ENCODE measurements around the gene CHAD.

The CHAD gene, protein sequence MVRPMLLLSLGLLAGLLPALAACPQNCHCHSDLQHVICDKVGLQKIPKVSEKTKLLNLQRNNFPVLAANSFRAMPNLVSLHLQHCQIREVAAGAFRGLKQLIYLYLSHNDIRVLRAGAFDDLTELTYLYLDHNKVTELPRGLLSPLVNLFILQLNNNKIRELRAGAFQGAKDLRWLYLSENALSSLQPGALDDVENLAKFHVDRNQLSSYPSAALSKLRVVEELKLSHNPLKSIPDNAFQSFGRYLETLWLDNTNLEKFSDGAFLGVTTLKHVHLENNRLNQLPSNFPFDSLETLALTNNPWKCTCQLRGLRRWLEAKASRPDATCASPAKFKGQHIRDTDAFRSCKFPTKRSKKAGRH

DNA sequence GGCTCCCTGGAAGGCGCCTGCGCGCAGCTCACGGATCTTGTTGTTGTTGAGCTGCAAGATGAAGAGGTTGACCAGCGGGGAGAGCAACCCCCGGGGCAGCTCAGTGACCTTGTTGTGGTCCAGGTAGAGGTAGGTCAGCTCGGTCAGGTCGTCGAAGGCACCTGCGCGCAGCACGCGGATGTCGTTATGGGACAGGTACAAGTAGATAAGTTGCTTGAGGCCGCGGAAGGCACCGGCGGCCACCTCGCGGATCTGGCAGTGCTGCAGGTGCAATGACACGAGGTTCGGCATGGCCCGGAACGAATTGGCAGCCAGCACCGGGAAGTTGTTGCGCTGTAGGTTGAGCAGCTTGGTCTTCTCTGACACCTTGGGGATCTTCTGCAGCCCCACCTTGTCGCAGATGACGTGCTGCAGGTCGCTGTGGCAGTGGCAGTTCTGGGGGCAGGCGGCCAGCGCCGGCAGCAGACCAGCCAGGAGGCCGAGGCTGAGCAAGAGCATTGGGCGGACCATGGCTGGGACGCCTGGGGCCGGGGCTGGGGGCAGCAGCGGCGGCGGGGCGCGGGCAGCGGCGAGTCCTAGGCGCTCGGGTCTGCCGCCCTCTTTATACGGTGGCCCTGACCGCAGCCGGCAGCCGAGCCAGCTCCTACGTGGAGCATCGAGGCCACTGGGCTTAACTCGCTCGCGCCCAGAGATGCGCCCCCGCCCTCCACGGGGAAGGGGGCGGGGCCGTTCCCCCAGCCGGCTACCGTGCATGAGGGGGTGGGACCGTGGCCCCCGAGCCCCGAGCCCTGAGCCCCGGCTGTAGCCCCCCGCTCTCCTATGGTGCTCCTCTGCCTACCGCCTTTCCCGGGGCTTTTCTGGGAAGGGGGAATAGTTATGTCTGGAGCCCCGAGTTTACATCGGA is at the start of gene CHAD:
CHAD (minus strand) TSS at position 577 of the 904 bp plus-strand sequence; CDS start at position 510, 67 bp downstream.
- DNase-seq (ENCODE audit: low spot score), result no peak

DNA sequence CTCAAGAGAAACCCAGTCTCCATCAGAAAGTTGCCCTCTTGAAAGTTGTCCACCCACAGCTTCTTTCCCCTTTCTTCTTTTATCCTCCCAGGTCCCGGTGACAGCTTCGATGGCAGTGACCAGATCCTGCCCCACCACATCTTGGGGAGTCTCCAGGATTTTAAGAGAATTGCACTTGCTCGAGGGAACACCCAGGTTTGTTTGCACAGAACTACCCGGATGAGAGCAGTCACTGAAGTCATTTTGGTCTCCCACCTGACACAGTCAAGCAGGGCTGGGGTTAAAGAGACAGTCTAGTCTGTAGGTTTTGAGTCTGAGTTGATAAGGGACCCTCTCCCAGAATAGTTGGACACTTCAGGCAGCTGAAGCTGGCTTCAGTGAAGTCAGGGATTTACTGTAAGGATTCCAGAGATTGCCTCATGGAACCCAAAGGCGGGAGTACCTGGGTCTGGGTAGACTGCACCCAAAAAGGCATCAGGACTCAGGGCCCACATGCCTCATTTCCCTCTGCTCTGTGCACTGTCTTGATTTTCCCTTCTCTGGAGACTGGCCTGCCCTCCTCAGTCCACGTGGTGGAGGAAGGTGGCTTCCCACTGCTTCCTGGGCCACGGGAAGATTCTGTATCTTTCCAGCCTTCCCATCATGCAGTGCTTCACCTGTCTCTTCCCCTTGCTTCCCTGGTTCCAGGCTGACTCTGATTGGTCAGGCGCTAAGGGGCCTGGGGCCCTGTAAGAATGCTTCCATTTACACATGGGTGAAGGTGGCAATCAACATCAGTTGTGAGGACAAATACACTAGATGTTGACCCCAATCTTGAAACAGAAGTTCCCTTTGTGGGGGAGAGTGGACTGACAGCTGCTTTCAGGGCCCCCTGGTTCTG is 49.1 kb upstream of the CHAD start:
- DNase-seq (ENCODE audit: low spot score), result no peak

DNA sequence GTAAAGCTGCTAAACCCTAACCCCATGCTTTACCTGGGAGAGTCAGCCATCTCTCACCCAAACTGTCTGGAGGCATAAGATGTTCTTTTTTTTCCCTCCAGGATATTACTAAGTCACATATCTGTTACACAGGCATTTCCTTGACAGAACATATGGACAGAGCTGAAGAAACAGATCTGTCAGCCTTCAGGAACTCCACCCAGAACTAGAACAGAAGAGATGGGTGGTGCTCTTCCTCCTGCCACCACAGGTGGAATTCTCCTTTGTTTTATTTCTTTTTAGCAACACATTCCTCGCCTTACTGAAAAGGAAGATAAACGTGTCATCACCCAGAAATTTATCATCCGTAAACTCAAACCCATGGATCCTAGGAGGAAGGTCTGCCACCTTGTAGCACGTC is 48.3 kb upstream of the CHAD start:
- DNase-seq (ENCODE audit: low spot score), result no peak

DNA sequence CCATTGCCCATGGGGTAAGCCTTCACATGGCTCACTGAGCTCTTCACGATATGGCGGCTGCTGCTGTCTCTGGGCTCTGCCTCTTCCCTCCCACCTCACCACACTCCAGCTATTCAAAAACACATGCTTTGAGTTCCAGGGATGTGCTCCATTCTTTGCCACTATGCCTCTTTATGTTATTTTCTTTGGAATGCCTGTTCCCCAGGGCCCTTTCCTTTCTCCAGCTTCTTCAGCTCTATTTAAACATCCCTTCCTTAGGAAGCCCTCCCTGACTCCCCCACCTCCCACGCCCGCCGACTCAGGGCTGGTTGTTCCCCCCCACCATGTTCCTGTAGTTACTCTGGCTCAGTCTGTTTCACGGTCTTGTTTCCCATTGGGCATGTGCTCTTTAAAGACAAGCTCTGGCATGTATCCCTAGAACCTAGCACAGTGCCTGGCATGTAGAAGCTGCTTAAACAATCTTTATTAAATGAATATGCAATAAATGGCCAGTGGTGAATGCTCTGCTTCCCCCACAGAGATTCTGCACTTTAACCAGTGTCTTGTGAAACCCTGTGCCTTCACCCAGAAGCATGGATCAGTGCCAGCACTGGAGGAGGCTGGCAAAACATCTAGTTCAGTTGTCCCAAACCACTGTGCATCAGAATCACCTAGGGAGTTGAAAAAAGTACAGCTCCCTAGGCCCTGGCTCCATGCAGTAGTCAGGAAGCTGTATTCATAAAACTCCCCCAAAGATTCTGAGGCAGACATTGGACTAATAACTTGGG is 46.4 kb upstream of the CHAD start:
- peak; percentile 32 for DNase-seq (ENCODE audit: low spot score)

DNA sequence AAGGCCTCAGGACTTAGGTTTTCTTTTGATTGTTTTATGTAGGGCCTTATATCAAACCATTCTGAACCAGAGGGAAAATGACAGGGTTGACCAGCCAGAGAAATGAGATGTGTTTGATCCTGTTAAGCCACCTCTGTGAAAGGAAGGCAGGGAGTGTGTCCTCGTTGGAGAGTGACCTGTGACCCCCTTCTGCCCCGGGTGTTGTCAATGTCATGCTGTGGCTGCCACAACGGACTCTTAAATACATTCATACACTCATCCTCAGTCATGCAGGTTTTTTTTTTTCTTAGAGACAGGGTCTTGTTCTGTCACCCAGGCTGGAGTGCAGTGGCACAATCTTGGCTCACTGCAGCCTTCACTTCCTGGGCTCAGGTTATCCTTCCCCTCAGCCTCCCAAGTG is 45.7 kb upstream of the CHAD start:
- DNase-seq (ENCODE audit: low spot score), result no peak

DNA sequence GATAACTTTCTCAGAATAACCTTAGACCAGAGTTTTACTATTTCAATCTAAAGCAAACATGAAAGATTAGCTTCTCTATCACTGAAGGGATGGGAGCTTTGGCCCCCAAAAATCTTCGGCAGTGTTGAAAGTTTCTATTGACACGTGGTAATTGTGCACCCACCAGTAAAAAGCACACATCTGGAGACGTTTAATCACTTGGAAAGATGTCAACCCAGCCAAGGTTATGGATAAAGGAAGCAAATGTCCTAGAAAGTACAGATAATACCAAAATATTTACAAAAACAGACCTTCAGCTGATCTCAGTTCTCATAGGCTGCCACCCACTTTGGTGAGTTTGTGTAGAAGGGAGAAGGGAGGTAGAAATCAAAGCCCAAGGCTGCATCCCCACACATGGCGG is 44.8 kb upstream of the CHAD start:
- no peak for DNase-seq (ENCODE audit: low spot score)

DNA sequence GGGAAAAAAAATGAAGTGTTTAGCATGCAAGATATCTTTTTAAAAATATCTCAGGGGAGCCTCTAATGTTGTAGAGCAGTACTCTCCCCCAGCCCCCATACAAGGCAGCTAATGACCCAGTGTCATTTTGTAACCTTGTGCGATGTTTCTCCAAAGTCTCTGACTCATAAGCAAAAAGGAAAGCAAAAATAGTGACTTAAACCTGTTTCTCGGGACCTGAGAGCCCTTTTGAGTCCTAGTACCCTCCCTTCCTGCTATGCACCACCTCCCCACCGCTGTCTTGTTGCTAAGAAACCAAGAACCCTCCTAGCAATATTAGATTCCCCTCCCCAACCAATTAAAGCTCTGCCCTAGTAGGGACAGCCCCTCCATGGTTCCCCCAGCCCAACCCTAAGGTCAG is 42.4 kb upstream of the CHAD start:
- DNase-seq (ENCODE audit: low spot score), result peak; percentile 59

DNA sequence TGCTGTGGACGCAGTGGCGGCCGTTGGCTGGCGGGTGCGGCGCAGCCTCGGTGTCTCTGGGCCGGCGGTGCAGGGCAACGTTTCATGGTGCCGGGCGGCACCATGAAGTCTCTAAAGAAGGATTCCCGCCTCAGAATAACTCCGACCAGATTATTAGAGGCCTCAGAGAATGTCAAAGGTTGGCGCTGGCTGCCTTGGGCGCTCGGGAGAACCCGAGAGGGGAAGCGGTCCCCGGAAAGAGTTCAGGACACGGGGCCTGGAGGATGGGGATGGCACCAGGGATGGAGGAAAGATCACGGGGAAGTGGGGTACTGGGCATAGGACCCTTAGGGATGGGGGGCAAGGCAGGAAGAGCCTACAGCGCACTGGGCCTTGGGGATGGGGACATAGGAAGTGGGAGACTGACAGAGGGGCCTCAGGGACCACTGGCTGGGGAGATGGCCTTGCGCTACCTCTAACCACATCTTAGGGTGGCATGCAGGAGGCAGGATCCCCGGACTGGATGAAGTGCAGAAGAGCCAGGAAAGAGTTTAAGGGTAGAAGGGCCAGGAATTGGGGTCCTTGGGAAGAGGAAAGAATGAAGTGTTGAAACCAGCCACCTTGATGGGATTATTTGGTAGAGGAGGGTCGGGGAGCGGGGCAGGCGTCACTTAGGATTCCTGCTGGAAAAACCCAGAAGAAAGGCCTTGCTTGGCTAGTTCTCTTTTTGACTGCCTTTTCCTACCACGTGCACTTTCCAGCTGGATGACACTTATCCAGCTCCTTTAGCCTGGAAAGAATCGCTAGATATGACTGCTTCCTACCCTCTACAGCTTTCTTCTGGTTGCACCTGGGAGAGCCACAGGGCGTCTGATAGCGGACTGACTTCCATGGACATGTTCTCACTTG is 40.1 kb upstream of the CHAD start:
- DNase-seq (ENCODE audit: low spot score), result no peak

DNA sequence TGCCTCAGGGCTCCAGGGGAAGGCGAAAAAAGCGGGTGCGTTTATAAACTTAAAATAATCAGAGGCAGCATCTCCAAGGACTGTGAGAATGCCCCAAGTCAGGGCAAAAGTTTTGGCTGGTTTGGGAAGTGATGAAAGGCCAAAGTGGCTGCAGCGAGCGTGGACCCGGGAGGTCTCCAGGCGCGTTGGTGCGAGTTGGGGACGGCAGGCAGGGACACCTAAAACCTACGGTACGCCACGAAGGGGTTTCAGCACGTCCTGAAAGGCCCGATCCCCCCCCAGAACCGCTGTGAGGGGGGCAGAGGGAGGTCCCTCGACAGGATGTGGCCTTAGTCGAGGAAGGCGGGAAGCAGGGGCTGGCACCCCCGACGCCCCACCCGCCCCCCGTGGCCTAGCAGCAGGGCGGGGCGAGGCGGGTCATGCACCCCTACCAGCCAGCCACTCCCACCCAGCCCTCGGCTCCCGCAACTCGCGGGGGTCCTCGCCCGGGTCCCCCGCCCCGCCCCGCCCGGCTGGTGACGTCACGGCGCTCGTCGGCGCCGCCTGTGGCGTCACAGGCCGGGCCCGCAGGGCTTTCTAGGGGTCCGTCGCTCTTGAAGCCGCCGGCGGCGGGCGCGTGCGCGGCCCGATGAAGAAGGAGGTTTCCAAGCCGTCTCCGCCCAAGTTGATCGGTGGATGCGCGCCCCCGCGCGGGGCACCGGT is 39.3 kb upstream of the CHAD start, which contains the start of gene MYCBPAP:
MYCBPAP (plus strand) TSS at position 569 of the 702 bp plus-strand sequence. CDS start 236 bp downstream, outside the sequence.
- DNase-seq (ENCODE audit: low spot score), result peak; percentile 57

DNA sequence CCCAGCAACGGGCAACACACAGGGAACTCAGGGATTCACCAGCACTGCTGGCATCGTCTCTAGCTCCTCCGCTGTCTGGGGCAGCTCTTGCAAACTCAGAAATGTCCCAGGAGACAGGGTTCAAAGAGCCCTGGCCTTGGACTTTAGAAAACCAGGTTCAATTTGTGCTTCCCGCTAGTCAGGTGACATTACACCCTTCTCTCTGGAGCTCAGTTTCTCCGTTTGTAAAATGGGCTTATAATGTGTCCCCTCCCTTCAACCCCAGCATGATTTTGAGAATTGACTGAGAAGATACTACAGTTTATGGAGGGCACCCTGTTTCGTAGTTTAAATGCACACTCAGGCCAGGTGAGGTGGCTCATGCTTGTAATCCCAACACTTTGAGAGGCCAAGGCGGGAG is 37.6 kb upstream of the CHAD start:
- no peak for DNase-seq (ENCODE audit: low spot score)

DNA sequence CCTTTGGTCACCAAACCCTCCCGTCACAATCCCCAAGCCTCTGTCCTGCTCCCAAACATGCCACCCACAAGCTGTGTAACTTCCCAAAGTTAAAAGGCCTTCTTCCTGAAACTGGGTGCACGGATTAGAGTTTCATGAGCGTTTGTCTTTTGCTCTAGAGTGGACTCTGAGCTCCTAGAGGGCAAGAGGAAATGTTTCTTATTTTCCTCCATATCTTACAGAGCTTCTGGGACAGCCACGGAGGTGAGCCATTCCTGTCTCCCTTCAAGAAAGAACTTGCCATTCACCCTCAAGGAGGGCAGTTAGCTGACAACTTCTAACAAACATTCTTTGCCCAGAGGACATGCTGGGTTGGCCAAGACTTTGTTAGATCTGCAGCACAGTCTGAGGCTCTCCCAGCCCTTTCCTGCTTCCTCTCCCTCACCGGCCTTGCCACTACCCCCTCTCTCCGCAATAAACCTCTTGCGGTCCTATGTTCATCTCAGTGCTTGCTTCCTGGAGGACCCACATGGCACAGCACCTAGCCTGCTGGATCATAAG is 37.0 kb upstream of the CHAD start:
- DNase-seq (ENCODE audit: low spot score), result no peak

DNA sequence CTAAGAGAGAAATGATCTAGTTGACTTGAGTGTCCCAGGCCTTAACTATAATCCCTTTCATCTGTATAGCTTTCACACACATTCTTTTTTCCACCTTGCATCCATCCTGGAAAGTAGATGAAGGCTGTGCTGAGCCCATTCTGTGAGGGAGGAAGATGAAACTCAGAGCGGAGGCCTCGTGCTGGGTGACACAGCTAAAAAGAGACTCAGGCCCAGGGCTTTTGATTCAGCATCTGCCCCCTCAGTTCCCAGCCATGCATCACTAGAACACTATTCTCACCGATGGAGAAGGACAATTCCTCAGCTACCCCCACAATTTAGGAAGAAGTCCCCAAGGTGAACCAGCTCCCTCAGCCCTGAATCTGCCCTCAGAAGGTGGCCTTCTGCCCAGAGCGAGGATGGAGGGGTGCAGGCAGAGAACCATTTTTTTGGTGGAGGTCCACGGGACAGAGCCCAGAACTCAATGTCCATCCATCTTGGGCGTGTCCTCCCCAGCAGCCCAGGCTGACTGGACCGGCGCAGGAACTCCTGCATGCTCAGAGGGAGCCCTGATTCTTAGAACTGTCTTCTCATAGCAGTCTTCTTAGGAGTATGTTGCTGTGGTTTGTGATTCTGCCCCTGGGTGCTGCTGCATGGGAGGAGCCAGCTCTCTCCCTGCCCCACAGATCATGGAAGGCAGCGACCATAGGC is 33.8 kb upstream of the CHAD start:
- no peak for DNase-seq (ENCODE audit: low spot score)

DNA sequence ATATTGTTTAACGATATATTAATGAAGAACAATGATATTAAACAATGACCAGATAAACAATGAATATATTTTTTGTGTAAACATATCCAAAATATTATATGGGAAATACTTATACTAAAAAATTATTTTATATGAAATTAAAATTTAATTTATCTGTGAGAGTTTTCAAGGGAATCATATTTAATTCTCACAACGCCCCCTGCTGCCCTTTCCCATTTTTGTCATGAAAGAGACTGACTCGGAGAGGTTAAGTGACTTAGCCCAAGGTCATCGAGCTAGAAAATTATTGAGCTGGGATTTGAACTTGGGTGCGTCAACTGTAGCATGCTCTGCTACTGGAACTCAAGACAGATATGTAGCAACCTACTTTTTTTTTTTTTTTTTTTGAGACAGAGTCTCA is 32.4 kb upstream of the CHAD start:
- no peak for DNase-seq (ENCODE audit: low spot score)

DNA sequence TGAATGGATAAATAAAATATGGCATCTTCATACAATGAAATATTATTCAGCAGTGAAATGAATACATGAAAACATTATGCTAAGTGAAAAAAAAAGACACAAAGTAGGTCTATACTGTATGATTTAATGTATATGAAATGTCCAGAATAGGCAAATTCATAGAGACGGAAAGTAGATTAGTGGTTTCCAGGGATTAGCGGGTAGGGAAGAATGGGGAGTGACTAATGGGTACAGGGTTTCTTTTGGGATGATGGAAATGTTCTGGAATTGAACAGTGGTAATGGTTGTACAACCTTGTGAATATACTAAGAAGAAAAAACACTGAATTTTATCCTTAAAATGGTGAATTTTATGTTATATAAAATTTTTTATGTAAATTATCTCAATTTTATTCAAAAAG is 31.0 kb upstream of the CHAD start:
- no peak for DNase-seq (ENCODE audit: low spot score)

DNA sequence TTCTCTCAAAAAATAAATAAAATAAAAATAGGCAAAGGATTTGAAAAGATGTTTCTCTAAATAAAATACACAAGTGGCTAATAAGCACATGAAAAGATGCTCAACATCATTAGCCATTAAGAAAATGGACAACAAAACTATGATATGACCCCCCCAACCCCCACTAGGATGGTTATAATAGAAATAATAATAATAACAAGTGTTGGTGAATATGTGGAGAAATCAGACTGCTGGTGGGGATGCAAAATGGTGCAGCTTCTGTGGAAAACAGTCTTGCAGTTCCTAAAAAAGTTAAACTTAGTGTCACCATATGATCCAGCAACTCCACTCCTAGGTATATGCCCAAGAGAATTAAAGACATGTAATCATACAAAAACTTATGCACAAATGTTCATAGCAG is 30.6 kb upstream of the CHAD start:
- no peak for DNase-seq (ENCODE audit: low spot score)

DNA sequence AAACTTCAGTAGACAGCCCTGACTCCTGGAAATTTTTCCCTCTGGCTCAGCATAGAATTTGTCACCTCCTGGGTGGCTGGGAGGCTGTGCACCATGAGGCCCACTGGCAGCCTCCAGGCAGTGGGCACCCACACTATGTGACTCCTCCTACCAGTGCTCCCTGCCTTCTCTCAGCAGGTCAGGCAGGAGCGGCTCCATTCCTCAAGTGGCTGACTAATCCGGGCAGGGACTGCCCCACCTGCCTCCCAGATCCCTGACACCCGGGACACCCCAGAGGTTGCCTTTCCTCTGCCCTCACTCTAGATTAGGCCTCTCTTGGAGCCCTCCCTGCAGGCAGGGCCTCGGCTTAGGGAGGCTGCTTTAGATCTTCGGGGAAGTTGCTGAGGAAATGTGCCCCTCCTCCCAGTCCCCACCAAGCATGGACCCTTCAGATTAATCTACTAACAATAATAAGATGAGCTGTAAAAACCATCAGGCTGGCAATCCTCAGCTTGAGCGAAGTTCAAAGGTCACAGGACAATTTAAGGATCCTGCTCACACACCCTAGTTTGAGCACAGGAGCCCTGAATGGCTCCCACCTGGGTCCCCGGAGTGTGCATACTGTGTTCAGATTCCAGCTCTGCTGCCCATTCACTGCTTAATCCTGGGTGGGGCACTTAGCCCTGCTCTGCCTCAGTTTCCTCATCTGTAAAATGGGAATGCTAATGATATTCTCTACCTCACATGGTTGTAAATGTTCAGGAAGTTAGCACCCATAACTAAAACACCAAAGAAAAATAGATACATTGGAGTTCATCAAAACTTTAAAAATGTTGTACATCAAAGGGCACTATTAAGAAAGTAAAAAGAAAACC is 29.6 kb upstream of the CHAD start:
- DNase-seq (ENCODE audit: low spot score), result peak; percentile 72

DNA sequence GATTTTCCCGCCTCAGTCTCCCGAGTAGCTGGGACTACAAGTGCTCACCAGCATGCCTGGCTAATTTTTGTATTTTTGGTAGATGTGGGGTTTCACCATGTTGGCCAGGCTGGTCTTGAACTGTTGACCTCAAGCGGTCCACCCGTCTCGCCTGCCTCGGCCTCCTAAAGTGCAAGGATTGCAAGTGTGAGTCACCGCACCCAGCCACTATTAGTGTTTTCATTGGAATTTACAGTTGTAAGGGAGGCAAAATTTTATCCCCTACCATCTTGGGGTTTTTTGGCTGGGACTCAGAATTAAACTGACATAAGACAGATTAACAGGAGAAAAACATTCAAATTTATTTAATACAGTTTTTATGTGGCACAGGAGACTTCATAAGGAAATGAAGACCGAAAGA is 27.2 kb upstream of the CHAD start:
- DNase-seq (ENCODE audit: low spot score), result no peak

All from kidney tubule cell (primary cell).